HFF-Myc (cell line): ENCODE data around the gene NUB1.

Experiments used
- DNase-seq: peaks from one replicate; pipeline ENCODE4 v3.0.0-alpha.2; 2011; ENCODE audit warnings: low read depth; ENCODE audit errors: extremely low read depth
- H3K4me3 ChIP-seq: replicated peaks from 2 replicates; pipeline ENCODE4 v1.5.1; 2011; ENCODE audit warnings: low read depth, mild to moderate bottlenecking, control low read depth, low read length
- CTCF ChIP-seq: IDR thresholded peaks from 2 replicates; pipeline ENCODE4 v1.5.1; 2012; ENCODE audit warnings: mild to moderate bottlenecking, low read depth, low read length, control low read depth; ENCODE audit errors: missing control alignments

Gene NUB1

GRCh38 chr7:151330661-151331060 lies 11.0 kb upstream of the NUB1 start:
- no peak for DNase-seq
- TF ChIP-seq CTCF = no peak
- no peak overlapping the region for H3K4me3 ChIP-seq

GRCh38 chr7:151334628-151335027 lies 7.0 kb upstream of the NUB1 start:
- H3K4me3 ChIP-seq = no peak overlapping the region
- DNase-seq = no peak
- no peak for TF ChIP-seq CTCF

GRCh38 chr7:151336027-151336708 lies 5.4 kb upstream of the NUB1 start:
- TF ChIP-seq CTCF = no peak
- H3K4me3 ChIP-seq = no peak overlapping the region
- no peak for DNase-seq

GRCh38 chr7:151337346-151337745 lies 4.3 kb upstream of the NUB1 start:
- no peak for DNase-seq
- TF ChIP-seq CTCF = no peak
- H3K4me3 ChIP-seq = no peak overlapping the region

- H3K4me3 ChIP-seq = no peak overlapping the region
- TF ChIP-seq CTCF = no peak
- no peak for DNase-seq
These were observed 2.8 kb upstream of the NUB1 start for GRCh38 chr7:151338809-151339208.

- DNase-seq = no peak
- TF ChIP-seq CTCF = no peak
- H3K4me3 ChIP-seq = no peak overlapping the region
These were observed 1.8 kb upstream of the NUB1 start for GRCh38 chr7:151339651-151340382.
